Testis (tissue), 3 donors: ENCODE results near the gene DHRS3. TPM values are rescaled to one million over a fixed set of nuclear protein-coding genes. Genes with fewer than 3 reads are reported as not detected.
A peak's percentile ranks its signal among the peaks of the same experiment; 100 is the strongest.

Source experiments
- DNase-seq: peaks from one replicate; pipeline ENCODE4 v3.0.0-alpha.2; 2019
- H3K27ac ChIP-seq, 2 donors: fragments of 200-600 bp; sonication (generic); one replicate each; pipeline ENCODE4 v1.5.1; 2019
- H3K27me3 ChIP-seq: fragments of 200-600 bp; sonication (generic); one replicate; pipeline ENCODE4 v1.5.1; 2019
- H3K36me3 ChIP-seq: fragments of 200-600 bp; sonication (generic); one replicate; pipeline ENCODE4 v1.5.1; 2017; ENCODE audit warnings: low read depth; ENCODE audit errors: missing control alignments
- H3K4me1 ChIP-seq: fragments of 200-600 bp; sonication (generic); one replicate; pipeline ENCODE4 v1.5.1; 2019
- H3K4me3 ChIP-seq, 2 donors: fragments of 200-600 bp; sonication (generic); one replicate each; pipeline ENCODE4 v1.5.1; 2017 to 2019
- H3K9me3 ChIP-seq: fragments of 200-600 bp; sonication (generic); one replicate; pipeline ENCODE4 v1.5.1; 2017
- CTCF ChIP-seq, 3 experiments: fragments of 450-650 bp in 2 of 3; fragments of 200-600 bp in 1 of 3; sonication (generic) in 1 of 3; IDR thresholded peaks; one replicate each; pipeline ENCODE4 v1.5.1; 2016 to 2019; ENCODE audit warnings: antibody characterized with exemption in 3 of 3, mild to moderate bottlenecking in 2 of 3, moderate library complexity in 1 of 3
- POLR2A ChIP-seq: fragments of 450-650 bp; IDR thresholded peaks from one replicate; pipeline ENCODE4 v1.6.1; 2017; ENCODE audit warnings: antibody characterized with exemption, mild to moderate bottlenecking, moderate library complexity
- WGBS, 2 donors: methylation state at CpG; one replicate each; pipeline ENCODE4 v1.1.5; 2018; 5-methylcytosine and 5-hydroxymethylcytosine counted together
- intact Hi-C: fragments of 100-400 bp; cut with DNase I; formaldehyde crosslinking; loops from one replicate; pipeline ENCODE4 v1.15.1; 2023; ENCODE audit warnings: low total_unique reads
- polyA plus RNA-seq: library from polyadenylated mRNA; stranded (reverse); fragments of 350-450 nt; fragmentation: Illumina TruSeq; extraction: RNeasy Lipid Tissue Mini Kit (QIAGEN cat#74804); gene quantifications from one replicate; pipeline ENCODE4 v1.2.3, GENCODE V29; 2014; ENCODE audit warnings: low read depth, low replicate concordance; ENCODE audit not compliant: insufficient read depth
- total RNA-seq, 2 donors: library from RNA; depleted of rRNA; stranded (reverse); fragments of >200 nt; gene quantifications; one replicate each; pipeline ENCODE4 v1.2.3, GENCODE V29; 2016

DHRS3 gene
- total and polyA plus RNA-seq, 3 donors from 2014 or later: 27.1 to 38.7 (median 30.2) TPM

- Histone ChIP-seq H3K27ac (peak overlapping the region in 1 of 2 donors; percentile 19), H3K4me1 (peaks cover 14% of the 10 kb centered on the region), H3K27me3 (no peaks in the 10 kb centered on the region), H3K36me3 (no peaks in the 10 kb centered on the region), H3K9me3 (no peaks in the 10 kb centered on the region), H3K4me3 (no peak overlapping the region)
- TF ChIP-seq CTCF (IDR thresholded peaks at IDR 0.05): no peak
- no peak for TF ChIP-seq POLR2A
- DNase-seq: peak; percentile 69
- intact Hi-C loops: no loop called here
- WGBS, 2 donors: 49 to 65% methylated on average over 11 to 17 of the region's 17 CpGs
Measured at GRCh38 chr1:12546771-12547585, 71.0 kb downstream of the DHRS3 start.

DNA sequence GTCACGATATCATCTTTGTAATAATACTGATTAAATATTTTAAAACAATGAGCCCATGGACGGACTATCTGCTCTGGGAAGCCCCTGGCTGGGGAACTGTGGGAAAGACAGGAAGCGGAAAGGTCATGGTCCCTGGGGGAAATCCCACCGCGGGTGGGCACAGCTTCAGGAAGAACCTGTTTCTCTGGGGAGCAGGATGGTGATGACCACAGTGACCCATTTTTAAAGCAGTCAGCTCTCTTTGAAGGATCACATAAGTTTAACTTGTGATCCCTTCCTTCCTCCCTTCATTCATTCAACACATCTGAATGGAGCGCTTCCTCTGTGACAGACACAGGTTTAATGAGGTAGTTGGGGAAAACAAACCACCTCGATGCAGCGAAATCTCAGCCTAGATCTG lies 73.0 kb downstream of the DHRS3 start:
- no peak for DNase-seq

GRCh38 chr1:12544357-12544756 lies 73.7 kb downstream of the DHRS3 start:
- DNase-seq: no peak
- Histone ChIP-seq H3K9me3 (no peaks in the 10 kb centered on the region), H3K4me3 (no peak overlapping the region), H3K4me1 (peaks cover 22% of the 10 kb centered on the region), H3K27ac (no peak overlapping the region), H3K36me3 (no peaks in the 10 kb centered on the region), H3K27me3 (no peaks in the 10 kb centered on the region)
- no peak for TF ChIP-seq CTCF (IDR thresholded peaks at IDR 0.05)
- TF ChIP-seq POLR2A: no peak
- intact Hi-C loops: no loop called here
- 77% methylated on average over 4 of the region's 4 CpGs for WGBS, 2 donors

More for the DNA sequence above, 73.0 kb downstream of the DHRS3 start:
- Histone ChIP-seq H3K4me1 (peaks cover 23% of the 10 kb centered on the region), H3K27ac (no peak overlapping the region), H3K36me3 (no peaks in the 10 kb centered on the region), H3K4me3 (no peak overlapping the region), H3K9me3 (no peaks in the 10 kb centered on the region), H3K27me3 (no peaks in the 10 kb centered on the region)
- intact Hi-C loops: no loop called here
- WGBS, 2 donors: 66% methylated on average over 8 of the region's 8 CpGs
- no peak for TF ChIP-seq CTCF (IDR thresholded peaks at IDR 0.05)
- no peak for TF ChIP-seq POLR2A

DNA sequence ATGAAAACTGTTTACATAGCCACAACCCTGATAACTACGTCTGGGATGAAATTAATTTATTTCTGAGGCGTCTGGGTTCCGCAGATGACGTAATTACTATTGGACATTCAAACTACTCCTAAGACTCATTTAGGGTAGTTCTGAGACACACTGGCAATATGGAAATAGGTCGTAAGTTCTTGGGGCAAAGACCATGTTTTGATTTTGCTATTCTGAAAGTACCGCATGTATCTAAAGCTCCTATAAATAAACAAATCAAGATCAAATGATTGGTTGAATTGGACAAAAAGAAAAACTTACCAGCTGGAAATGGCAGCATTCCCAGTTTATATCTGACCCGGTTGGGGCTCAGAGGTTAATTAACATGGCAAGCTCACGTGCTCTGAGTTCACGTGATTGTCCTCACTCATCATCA lies 74.3 kb downstream of the DHRS3 start:
- intact Hi-C loops: no loop called here
- peaks cover 16% of the 10 kb centered on the region for H3K4me1 ChIP-seq
- H3K9me3 ChIP-seq: no peaks in the 10 kb centered on the region
- DNase-seq: no peak
- H3K4me3 ChIP-seq: no peak overlapping the region
- H3K27ac ChIP-seq: no peak overlapping the region
- no peaks in the 10 kb centered on the region for H3K27me3 ChIP-seq
- 86 to 90% methylated on average over 9 of the region's 9 CpGs for WGBS, 2 donors
- TF ChIP-seq CTCF (IDR thresholded peaks at IDR 0.05) (no peak), POLR2A (no peak)
- no peaks in the 10 kb centered on the region for H3K36me3 ChIP-seq
